ENCODE measurements around the gene IGFBPL1. TPM values are rescaled to one million over a fixed set of nuclear protein-coding genes. Genes with fewer than 3 reads are reported as not detected.

The IGFBPL1 gene
- total and polyA plus RNA-seq, 2 of the 13 experiments (the other 11 are each of a cell fraction or from before 2014, with no cell fraction given), result 0.24 TPM; not detected in 1

GRCh38 chr9:38412751-38413150 is 11.5 kb downstream of the IGFBPL1 start:
- H3K9ac ChIP-seq (ENCODE audit: insufficient read depth, low read depth, low read length), result no peak overlapping the region
- 27% methylated on average over 6 of the region's 6 CpGs for WGBS (ENCODE audit: low lambda C conversion rate)
- H3K79me2 ChIP-seq (ENCODE audit: insufficient read depth, low read length), result no peaks in the 10 kb centered on the region
- intact Hi-C loops (cut with micrococcal nuclease; ENCODE audit: unreplicated experiment), result no loop called here
- DNase-seq (ENCODE audit: low spot score) (no peak), FAIRE-seq (no peak), ATAC-seq (no peak)
- ChIA-PET CTCF (ENCODE audit: low intra/inter-chr PET ratio, low total read pairs) (no interaction called here), POLR2A (no interaction called here)
- no peak overlapping the region for H3K4me3 ChIP-seq (replicated peaks in 1 of 3; ENCODE audit: insufficient read depth in 1 of 3, low read depth in 2 of 3, low read length in 3 of 3)
- H4K20me1 ChIP-seq (ENCODE audit: insufficient read depth, low read length), result no peaks in the 10 kb centered on the region
- BruUV-seq (replicated peaks), result no TSS peak
- no peaks in the 10 kb centered on the region for H3K4me1 ChIP-seq (ENCODE audit: insufficient read depth, low read length)
- no peak overlapping the region for H3K27ac ChIP-seq (ENCODE audit: extremely low read length, insufficient read depth, low read length)
- TF ChIP-seq SP1 (IDR thresholded peaks at IDR 0.05) (no peak), SP1 (CRISPR knock-in tag; IDR thresholded peaks at IDR 0.05) (no peak), TBP (CRISPR knock-in tag; IDR thresholded peaks at IDR 0.05) (no peak), NFRKB (IDR thresholded peaks at IDR 0.05) (no peak), ZNF670 (CRISPR knock-in tag; IDR thresholded peaks at IDR 0.05; ENCODE audit: borderline replicate concordance) (no peak), ERF (CRISPR knock-in tag; IDR thresholded peaks at IDR 0.05) (no peak), MZF1 (CRISPR knock-in tag; IDR thresholded peaks at IDR 0.05; ENCODE audit: borderline replicate concordance) (no peak), ZNF292 (CRISPR knock-in tag; IDR thresholded peaks at IDR 0.05; ENCODE audit: borderline replicate concordance, low read depth) (no peak), POGZ (CRISPR knock-in tag; IDR thresholded peaks at IDR 0.05) (no peak)
- no peak overlapping the region for H3K4me2 ChIP-seq (ENCODE audit: low read depth, low read length)
- peaks cover 14 to 52% of the 10 kb centered on the region in 2 experiments for H3K27me3 ChIP-seq (ENCODE audit: control insufficient read depth in 1 of 2, insufficient read depth in 2 of 2, low read length in 2 of 2)
- H2AFZ ChIP-seq (ENCODE audit: low read length), result no peak overlapping the region
- no peaks in the 10 kb centered on the region for H3K9me3 ChIP-seq (ENCODE audit: low read length)
- in situ Hi-C loops (cut with HindIII; ENCODE audit: extremely low pct_ligation_motif_present, low pct_unique_long_range_greater_than_20kb), result no loop called here
- H3K36me3 ChIP-seq (replicated peaks in 1 of 2; ENCODE audit: control insufficient read depth in 1 of 2, insufficient read depth in 2 of 2, low read length in 2 of 2), result no peaks in the 10 kb centered on the region

GRCh38 chr9:38408719-38409118 is 15.5 kb downstream of the IGFBPL1 start:
- BruUV-seq (replicated peaks), result no TSS peak
- in situ Hi-C loops (cut with HindIII; ENCODE audit: extremely low pct_ligation_motif_present, low pct_unique_long_range_greater_than_20kb) (no loop called here), intact Hi-C loops (cut with micrococcal nuclease; ENCODE audit: unreplicated experiment) (no loop called here)
- CTCF ChIA-PET (ENCODE audit: low intra/inter-chr PET ratio, low total read pairs), result no interaction called here
- Histone ChIP-seq H3K9ac (ENCODE audit: insufficient read depth, low read depth, low read length) (no peak overlapping the region), H3K4me3 (replicated peaks in 1 of 3; ENCODE audit: insufficient read depth in 1 of 3, low read depth in 2 of 3, low read length in 3 of 3) (no peak overlapping the region), H3K9me3 (ENCODE audit: low read length) (no peaks in the 10 kb centered on the region), H2AFZ (ENCODE audit: low read length) (no peak overlapping the region), H3K79me2 (ENCODE audit: insufficient read depth, low read length) (no peaks in the 10 kb centered on the region), H3K27ac (ENCODE audit: extremely low read length, insufficient read depth, low read length) (no peak overlapping the region), H3K36me3 (replicated peaks in 1 of 2; ENCODE audit: control insufficient read depth in 1 of 2, insufficient read depth in 2 of 2, low read length in 2 of 2) (no peaks in the 10 kb centered on the region), H4K20me1 (ENCODE audit: insufficient read depth, low read length) (no peaks in the 10 kb centered on the region), H3K27me3 (ENCODE audit: control insufficient read depth in 1 of 2, insufficient read depth in 2 of 2, low read length in 2 of 2) (peaks cover 10 to 63% of the 10 kb centered on the region in 2 experiments), H3K4me2 (ENCODE audit: low read depth, low read length) (no peak overlapping the region), H3K4me1 (ENCODE audit: insufficient read depth, low read length) (no peaks in the 10 kb centered on the region)
- 20% methylated on average over 4 of the region's 4 CpGs for WGBS (ENCODE audit: low lambda C conversion rate)
- no peak for ATAC-seq
- no peak for DNase-seq (ENCODE audit: low spot score)
- no peak for FAIRE-seq
- POLR2A ChIA-PET, result no interaction called here
- TF ChIP-seq CREM (IDR thresholded peaks at IDR 0.05), result no peak
- no peak for TF ChIP-seq CREM (CRISPR knock-in tag; IDR thresholded peaks at IDR 0.05)
- no peak for TF ChIP-seq CCAR2 (optimal IDR thresholded peaks at IDR 0.05; ENCODE audit: low read depth, low read length)
- TF ChIP-seq ZSCAN5A (CRISPR knock-in tag; IDR thresholded peaks at IDR 0.05; ENCODE audit: borderline replicate concordance), result no peak
- TF ChIP-seq ZNF264 (CRISPR knock-in tag; IDR thresholded peaks at IDR 0.05), result no peak
- no peak for TF ChIP-seq HES4 (CRISPR knock-in tag; IDR thresholded peaks at IDR 0.05; ENCODE audit: borderline replicate concordance)
- TF ChIP-seq AHR (CRISPR knock-in tag; IDR thresholded peaks at IDR 0.05), result no peak
- no peak for TF ChIP-seq DMTF1 (CRISPR knock-in tag; IDR thresholded peaks at IDR 0.05)

All from HepG2 (cell line).